CD14-positive monocyte (primary cell): ENCODE results near the gene PANK1. TPM values are rescaled to one million over a fixed set of nuclear protein-coding genes. Genes with fewer than 3 reads are reported as not detected.

ENCODE experiments used
- DNase-seq, 3 donors: peaks; one replicate each; pipeline ENCODE4 v3.0.0-alpha.2; 2011 to 2022
- H2AFZ ChIP-seq: 2 replicates; pipeline ENCODE4 v1.6.0; 2012; ENCODE audit warnings: mild to moderate bottlenecking, low read depth, low read length, inconsistent platforms; ENCODE audit not compliant: insufficient read depth, poor library complexity, severe bottlenecking
- H3K27ac ChIP-seq, 2 donors: 1 replicate in 1 of 2; 2 replicates in 1 of 2; pipeline ENCODE4 v1.5.1; 2012 to 2013; ENCODE audit warnings: low read length in 2 of 2, control low read depth in 1 of 2, inconsistent platforms in 1 of 2, low read depth in 1 of 2, mild to moderate bottlenecking in 1 of 2
- H3K27me3 ChIP-seq, 2 donors: one replicate each; pipeline versions ENCODE4 v1.6.0 to v1.6.1; 2011 to 2013; ENCODE audit warnings: low read length in 2 of 2; ENCODE audit not compliant: control insufficient read depth in 2 of 2, insufficient read depth in 2 of 2
- H3K36me3 ChIP-seq, 2 donors: replicated peaks in 1 of 2; 1 replicate in 1 of 2; 2 replicates in 1 of 2; pipeline versions ENCODE4 v1.5.1 to v1.6.1; 2012 to 2013; ENCODE audit warnings: low read length in 2 of 2, control low read depth in 1 of 2, inconsistent platforms in 1 of 2, mild to moderate bottlenecking in 1 of 2; ENCODE audit not compliant: insufficient read depth in 2 of 2, control insufficient read depth in 1 of 2
- H3K4me1 ChIP-seq, 2 donors: 1 replicate in 1 of 2; 2 replicates in 1 of 2; pipeline versions ENCODE4 v1.5.1 to v1.6.1; 2012 to 2013; ENCODE audit warnings: low read length in 2 of 2, control low read depth in 1 of 2, inconsistent platforms in 1 of 2, mild to moderate bottlenecking in 1 of 2, moderate library complexity in 1 of 2; ENCODE audit not compliant: insufficient read depth in 2 of 2, control insufficient read depth in 1 of 2
- H3K4me2 ChIP-seq: replicated peaks from 2 replicates; pipeline ENCODE3; 2012; ENCODE audit warnings: low read length, moderate library complexity, mild to moderate bottlenecking; ENCODE audit not compliant: poor library complexity, severe bottlenecking; ENCODE audit errors: extremely low read depth
- H3K4me3 ChIP-seq, 3 experiments: fragments of 200-600 bp in 1 of 3; sonication (generic) in 1 of 3; replicated peaks in 1 of 3; 1 replicate in 2 of 3; 2 replicates in 1 of 3; pipeline ENCODE4 v1.5.1; 2011 to 2013; ENCODE audit warnings: low read length in 3 of 3, mild to moderate bottlenecking in 3 of 3, control low read depth in 2 of 3, low read depth in 2 of 3, inconsistent platforms in 1 of 3, moderate library complexity in 1 of 3
- H3K79me2 ChIP-seq: 2 replicates; pipeline ENCODE4 v1.6.0; 2012; ENCODE audit warnings: mild to moderate bottlenecking, control low read depth, inconsistent platforms, low read length, moderate library complexity; ENCODE audit not compliant: insufficient read depth
- H3K9ac ChIP-seq: 2 replicates; pipeline ENCODE4 v1.6.0; 2017; ENCODE audit warnings: low read length, mild to moderate bottlenecking; ENCODE audit not compliant: insufficient read depth, poor library complexity, severe bottlenecking
- H3K9me3 ChIP-seq, 2 donors: replicated peaks in 1 of 2; 1 replicate in 1 of 2; 2 replicates in 1 of 2; pipeline versions ENCODE4 v1.5.1 to v1.6.1; 2012 to 2013; ENCODE audit warnings: low read length in 2 of 2, control low read depth in 1 of 2; ENCODE audit not compliant: control insufficient read depth in 1 of 2, insufficient read depth in 1 of 2
- H4K20me1 ChIP-seq: 2 replicates; pipeline ENCODE4 v1.6.0; 2012; ENCODE audit warnings: mild to moderate bottlenecking, low read length, control low read depth, moderate library complexity; ENCODE audit not compliant: insufficient read depth
- H3K27ac Mint-ChIP-seq, 7 donors: one replicate each; pipeline ENCODE4 v1.8.0; 2020; ENCODE audit warnings: mild to moderate bottlenecking in 7 of 7, mixed read lengths in 7 of 7, moderate library complexity in 6 of 7, inconsistent platforms in 2 of 7
- H3K27me3 Mint-ChIP-seq, 3 donors: one replicate each; pipeline ENCODE4 v1.8.0; 2021 to 2022; ENCODE audit warnings: low read depth in 3 of 3, mild to moderate bottlenecking in 3 of 3, mixed read lengths in 3 of 3, moderate library complexity in 3 of 3, inconsistent platforms in 1 of 3
- H3K36me3 Mint-ChIP-seq, 2 donors: one replicate each; pipeline ENCODE4 v1.8.0; 2020; ENCODE audit warnings: mixed read lengths in 2 of 2, inconsistent platforms in 1 of 2, mild to moderate bottlenecking in 1 of 2
- H3K4me1 Mint-ChIP-seq: one replicate; pipeline ENCODE4 v1.8.0; 2020; ENCODE audit warnings: mild to moderate bottlenecking, mixed read lengths
- H3K4me3 Mint-ChIP-seq, 2 donors: one replicate each; pipeline ENCODE4 v1.8.0; 2020; ENCODE audit warnings: mild to moderate bottlenecking in 2 of 2, mixed read lengths in 2 of 2, moderate library complexity in 1 of 2
- H3K9me3 Mint-ChIP-seq, 7 donors: one replicate each; pipeline ENCODE4 v1.8.0; 2020 to 2022; ENCODE audit warnings: mixed read lengths in 7 of 7, mild to moderate bottlenecking in 6 of 7, moderate library complexity in 6 of 7, inconsistent platforms in 2 of 7
- WGBS: methylation state at CpG from one replicate; pipeline ENCODE4 v1.1.5; 2013; ENCODE audit warnings: missing lambda C conversion rate; ENCODE audit not compliant: insufficient coverage; 5-methylcytosine and 5-hydroxymethylcytosine counted together
- intact Hi-C, 2 donors: fragments of 100-400 bp; cut with micrococcal nuclease; formaldehyde crosslinking; loops; one replicate each; pipeline versions ENCODE4 v1.15.0 to v1.15.1; 2023
- polyA minus RNA-seq: library from RNA; depleted of rRNA, polyadenylated mRNA; stranded (reverse); fragments of >200 nt; gene quantifications from 2 replicates; pipeline ENCODE4 v1.2.3, GENCODE V29; 2012
- polyA plus RNA-seq, 3 donors: library from polyadenylated mRNA; depleted of rRNA in 1 of 3; unstranded in 2 of 3; stranded (reverse) in 1 of 3; fragments of 300-500 nt in 2 of 3; fragments of >200 nt in 1 of 3; fragmentation: Illumina TruSeq in 2 of 3; gene quantifications; 1 replicate in 2 of 3; 2 replicates in 1 of 3; pipeline ENCODE4 v1.2.3, GENCODE V29; 2012 to 2021
- total RNA-seq, 12 experiments: library from RNA in 1 of 12; stranded (reverse) in 1 of 12; fragments of 120-200 nt in 1 of 12; gene quantifications; one replicate each; pipeline ENCODE4 v1.2.4 and lab custom pipeline; 2013 to 2026; ENCODE audit warnings: mixed read lengths in 6 of 12, inconsistent platforms in 1 of 12
- TF ChIP-seq, protein P1 (sequence below): fragments of 200-600 bp; IDR thresholded peaks from one replicate; pipeline ENCODE4 v1.8.0; 2022; ENCODE audit warnings: antibody characterized with exemption, mild to moderate bottlenecking

Gene PANK1
- total RNA-seq (2013): 0.83 TPM
- polyA plus RNA-seq (under 1 TPM; 0.31 to 0.67 (median 0.61) TPM), polyA minus RNA-seq (0.24 and 0.28 TPM in 2 replicates), total RNA-seq (lab: John Stamatoyannopoulos, UW) (0.17 to 2.0 (median 1.1) reads per million in 11 experiments)

- H3K4me3 Mint-ChIP-seq: no peak within 1 kb of the TSS
Observed at GRCh38 chr10:89644967-89645741, at the start of gene PANK1. PANK1 (minus strand) TSS chr10:89645242; CDS start chr10:89644891, 351 bp downstream.

GRCh38 chr10:89693176-89693575 is 48.1 kb upstream of the PANK1 start:
- no peaks in the 10 kb centered on the region for H3K36me3 ChIP-seq
- 98% methylated on average over 4 of the region's 5 CpGs for WGBS
- no peaks in the 10 kb centered on the region for H4K20me1 ChIP-seq
- H3K79me2 ChIP-seq: no peaks in the 10 kb centered on the region
- H2AFZ ChIP-seq: no peak overlapping the region
- no peak for DNase-seq
- H3K4me2 ChIP-seq: no peak overlapping the region
- TF ChIP-seq, protein P1, sequence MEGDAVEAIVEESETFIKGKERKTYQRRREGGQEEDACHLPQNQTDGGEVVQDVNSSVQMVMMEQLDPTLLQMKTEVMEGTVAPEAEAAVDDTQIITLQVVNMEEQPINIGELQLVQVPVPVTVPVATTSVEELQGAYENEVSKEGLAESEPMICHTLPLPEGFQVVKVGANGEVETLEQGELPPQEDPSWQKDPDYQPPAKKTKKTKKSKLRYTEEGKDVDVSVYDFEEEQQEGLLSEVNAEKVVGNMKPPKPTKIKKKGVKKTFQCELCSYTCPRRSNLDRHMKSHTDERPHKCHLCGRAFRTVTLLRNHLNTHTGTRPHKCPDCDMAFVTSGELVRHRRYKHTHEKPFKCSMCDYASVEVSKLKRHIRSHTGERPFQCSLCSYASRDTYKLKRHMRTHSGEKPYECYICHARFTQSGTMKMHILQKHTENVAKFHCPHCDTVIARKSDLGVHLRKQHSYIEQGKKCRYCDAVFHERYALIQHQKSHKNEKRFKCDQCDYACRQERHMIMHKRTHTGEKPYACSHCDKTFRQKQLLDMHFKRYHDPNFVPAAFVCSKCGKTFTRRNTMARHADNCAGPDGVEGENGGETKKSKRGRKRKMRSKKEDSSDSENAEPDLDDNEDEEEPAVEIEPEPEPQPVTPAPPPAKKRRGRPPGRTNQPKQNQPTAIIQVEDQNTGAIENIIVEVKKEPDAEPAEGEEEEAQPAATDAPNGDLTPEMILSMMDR: no peak
- H3K27me3 ChIP-seq: no peaks in the 10 kb centered on the region
- H3K9me3 ChIP-seq: no peaks in the 10 kb centered on the region
- peaks cover 4% of the 10 kb centered on the region for H3K4me1 Mint-ChIP-seq
- H3K27ac Mint-ChIP-seq: no peak overlapping the region
- no peaks in the 10 kb centered on the region for H3K9me3 Mint-ChIP-seq
- H3K27me3 Mint-ChIP-seq: peaks cover 0 to 2% (median 0%) of the 10 kb centered on the region in 3 donors
- no peaks in the 10 kb centered on the region for H3K4me1 ChIP-seq
- H3K4me3 ChIP-seq: no peak overlapping the region
- no peak overlapping the region for H3K4me3 Mint-ChIP-seq
- H3K27ac ChIP-seq: no peak overlapping the region
- H3K36me3 Mint-ChIP-seq: no peaks in the 10 kb centered on the region
- H3K9ac ChIP-seq: no peak overlapping the region
- intact Hi-C loops: no loop called here

More at GRCh38 chr10:89644967-89645741, at the start of gene PANK1:
- Histone ChIP-seq H3K36me3 (no peaks in the 10 kb centered on the region), H3K9ac (peak within 1 kb of the TSS; percentile 64), H4K20me1 (no peaks in the 10 kb centered on the region), H3K4me1 (peaks cover 12 to 31% of the 10 kb centered on the region in 2 donors), H3K9me3 (no peaks in the 10 kb centered on the region), H2AFZ (peak within 1 kb of the TSS; percentile 93), H3K4me3 (peak within 1 kb of the TSS; percentile 65 to 91 (median 84)), H3K27me3 (no peaks in the 10 kb centered on the region), H3K79me2 (peaks cover 9% of the 10 kb centered on the region), H3K4me2 (peak within 1 kb of the TSS; percentile 90), H3K27ac (peak within 1 kb of the TSS; percentile 24 to 27)
- intact Hi-C loops: loop anchor here (5.0 to 10.0 kb wide), 2 partner anchors 57 to 60 kb away; partner anchors contain the start of gene KIF20B (in 2 of the 2)
- Mint-ChIP-seq H3K4me1 (peaks cover 10% of the 10 kb centered on the region), H3K9me3 (peaks cover 0 to 6% (median 2%) of the 10 kb centered on the region in 7 donors), H3K36me3 (no peaks in the 10 kb centered on the region), H3K27me3 (peaks cover 2 to 6% (median 4%) of the 10 kb centered on the region in 3 donors), H3K27ac (peak within 1 kb of the TSS in 4 of 7 donors; percentile 7 to 82 (median 54))
- peak; percentile 45 to 64 (median 51) for DNase-seq
- under 1% methylated on average over 54 of the region's 56 CpGs for WGBS
- TF ChIP-seq, protein P1: no peak
